ENCODE measurements around the gene ARHGEF39.

ARHGEF39 gene

DNA sequence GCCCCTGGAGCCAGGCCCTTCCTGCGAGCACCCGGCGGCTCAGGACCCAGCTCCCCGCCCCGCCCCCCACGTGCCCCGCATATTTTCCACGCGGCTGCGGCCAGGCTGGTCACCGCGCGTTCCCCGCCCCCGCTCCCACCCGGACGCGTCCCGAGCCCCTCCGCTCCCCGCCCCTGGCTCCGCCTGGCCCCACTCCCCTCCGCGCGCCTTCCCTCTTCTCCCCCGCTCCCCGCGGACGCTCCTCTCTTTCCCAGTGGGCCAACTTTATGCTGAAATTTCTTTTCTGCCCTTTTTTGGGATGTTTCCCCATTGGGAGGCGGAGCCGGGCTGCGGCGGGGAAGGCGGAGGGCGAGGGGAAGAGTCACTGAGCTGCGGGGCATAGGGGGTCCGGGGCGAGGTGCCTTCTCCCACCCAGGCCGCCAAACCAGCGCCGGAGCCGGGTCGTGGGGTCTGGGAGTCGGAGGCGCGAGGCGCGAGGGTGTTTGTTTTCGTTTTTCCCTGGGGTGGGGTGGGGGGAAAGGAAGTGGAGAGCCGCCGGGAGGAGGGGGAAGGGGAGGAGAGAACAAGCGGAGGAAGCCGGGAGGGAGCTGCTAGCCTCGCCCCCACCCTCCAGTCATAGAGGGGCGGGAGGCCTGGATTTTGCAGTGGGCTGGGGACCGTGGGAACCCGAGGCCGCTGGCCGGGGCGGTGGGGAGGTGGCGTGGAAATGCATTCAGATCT is 25.8 kb upstream of the ARHGEF39 start:
- no peak for DNase-seq

DNA sequence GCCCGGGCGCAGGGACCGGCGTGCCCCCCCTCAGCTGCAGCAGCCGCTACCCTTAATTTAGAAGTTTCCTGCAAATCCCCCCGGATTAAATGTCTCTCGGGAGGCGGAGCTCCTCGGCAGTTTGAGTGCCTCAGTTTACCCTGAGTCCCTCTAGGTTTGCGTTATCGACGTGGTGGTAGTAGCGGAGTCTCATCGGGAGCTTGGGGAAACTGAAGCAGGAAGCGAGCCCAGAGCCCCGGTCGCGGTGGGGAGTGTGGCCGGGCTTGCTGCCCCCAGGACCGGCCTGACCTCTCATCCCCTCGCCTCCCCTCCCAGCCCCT is 25.3 kb upstream of the ARHGEF39 start:
- DNase-seq, result no peak

- DNase-seq, result no peak
These were observed 24.7 kb upstream of the ARHGEF39 start, which contains the start of gene TPM2 for GRCh38 chr9:35689542-35690293. TSS of gene TPM2 (minus strand) at chr9:35689925. CDS start at chr9:35689817, 108 bp downstream.

GRCh38 chr9:35688558-35689541 is 23.9 kb upstream of the ARHGEF39 start:
- DNase-seq, result no peak

DNA sequence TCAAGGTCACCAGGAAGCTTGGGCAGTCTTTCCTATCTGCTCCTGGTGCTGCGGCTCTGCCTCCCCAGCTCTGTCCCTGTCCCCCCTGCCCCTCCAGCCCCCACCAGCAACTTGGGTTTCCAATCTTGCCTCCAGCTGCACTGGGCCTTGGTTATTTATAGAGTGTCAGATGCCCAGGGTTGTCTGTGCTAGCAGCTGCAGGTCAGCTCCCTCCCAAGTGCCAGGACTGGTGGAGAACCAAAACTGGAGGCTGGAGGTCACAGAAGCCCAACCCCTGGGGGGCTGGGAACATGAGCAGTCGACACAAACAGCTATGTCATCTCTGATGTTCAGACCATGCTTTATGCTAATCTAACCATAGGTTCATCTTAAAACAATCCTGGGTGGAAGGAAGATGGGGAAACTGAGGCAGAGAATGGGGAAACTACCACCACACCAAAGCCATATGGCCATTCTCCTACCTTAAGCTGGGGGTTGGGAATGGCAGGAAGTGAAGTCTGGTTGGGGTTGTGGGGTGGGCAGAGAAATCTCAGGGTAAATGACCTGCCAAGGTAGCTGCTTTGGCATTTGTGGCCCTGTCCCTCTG is 23.1 kb upstream of the ARHGEF39 start:
- DNase-seq, result no peak

DNA sequence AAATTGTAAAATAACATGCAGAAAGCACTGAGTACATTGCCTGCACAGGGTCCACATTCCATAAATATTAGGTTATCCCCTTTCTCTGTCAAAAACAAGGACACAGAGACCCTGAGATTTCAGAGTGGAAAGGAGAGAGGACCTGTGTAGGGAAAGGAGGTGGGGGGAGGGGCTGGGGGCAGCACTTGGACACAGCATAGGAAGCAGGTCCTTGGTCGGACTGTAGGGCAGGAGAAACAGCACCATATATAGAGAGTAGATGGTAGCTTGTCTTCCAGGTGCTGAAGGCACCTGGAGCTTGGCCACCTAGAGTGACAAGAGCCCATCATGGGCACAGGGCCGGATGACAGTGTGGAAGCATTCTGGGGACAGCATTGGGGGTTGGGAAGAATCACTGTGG is 22.3 kb upstream of the ARHGEF39 start:
- no peak for DNase-seq

- DNase-seq, result peak; percentile 70
These were observed 21.5 kb upstream of the ARHGEF39 start for GRCh38 chr9:35686222-35687203.

GRCh38 chr9:35685506-35685905 is 20.5 kb upstream of the ARHGEF39 start:
- no peak for DNase-seq

DNA sequence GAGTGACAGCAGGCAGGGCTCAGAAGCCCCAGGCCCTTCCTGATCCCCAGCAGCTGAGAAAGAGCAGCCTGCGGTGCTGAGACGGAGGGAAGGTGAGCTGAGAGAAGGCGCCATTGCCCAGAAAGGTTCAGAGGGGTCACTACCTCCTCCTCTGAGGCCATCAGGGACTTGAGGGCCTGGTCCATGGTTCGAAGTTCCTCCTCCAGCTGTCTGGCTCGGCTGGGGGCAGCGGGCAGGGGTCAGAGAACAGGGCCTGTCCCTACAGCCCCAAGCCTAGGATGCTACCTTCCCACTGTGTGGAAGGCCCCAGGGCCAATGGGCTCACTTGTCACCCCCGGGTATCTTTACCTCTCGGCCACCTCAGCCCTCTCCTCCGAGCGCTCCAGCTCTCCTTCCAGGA is 19.9 kb upstream of the ARHGEF39 start:
- DNase-seq, result no peak

DNA sequence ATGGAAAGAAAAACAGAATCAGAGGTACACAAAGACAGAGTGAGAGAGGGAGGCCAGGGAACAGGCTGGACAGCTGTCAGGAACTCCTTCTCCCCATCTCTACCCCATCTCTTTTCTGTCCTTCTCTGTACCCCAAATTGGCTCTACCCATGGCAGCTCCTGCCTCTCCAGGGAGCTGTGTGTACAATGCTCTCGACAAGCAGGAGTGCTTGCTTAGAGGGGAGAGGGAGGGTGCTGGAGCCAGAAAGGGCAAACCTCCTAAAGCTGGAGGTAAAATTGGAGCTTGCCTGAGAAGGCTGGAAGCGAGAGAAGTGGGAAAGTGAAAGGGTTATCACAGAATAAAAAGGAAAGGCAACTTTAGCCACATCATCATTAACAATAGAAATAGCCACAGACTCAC is 18.3 kb upstream of the ARHGEF39 start:
- DNase-seq, result no peak

- no peak for DNase-seq
These were observed 17.7 kb upstream of the ARHGEF39 start for GRCh38 chr9:35682520-35683315.

DNA sequence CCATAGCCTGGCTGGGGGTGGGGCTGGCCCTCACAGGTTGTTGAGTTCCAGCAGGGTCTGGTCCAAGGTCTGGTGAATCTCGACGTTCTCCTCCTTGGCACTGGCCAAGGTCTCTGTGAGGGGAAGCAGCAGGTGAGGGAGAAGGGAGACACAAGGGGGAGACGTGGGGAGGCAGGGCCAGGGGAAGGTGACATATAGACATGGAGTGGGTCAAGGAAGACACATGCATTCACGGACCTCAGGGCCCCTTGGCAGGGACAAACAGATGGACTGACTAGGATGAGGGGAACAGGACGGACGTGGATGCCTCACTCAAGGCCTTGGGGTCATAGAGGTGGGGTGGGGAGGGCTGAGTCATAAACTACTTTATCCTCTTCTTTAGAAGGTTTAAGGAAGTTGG is 17.1 kb upstream of the ARHGEF39 start:
- no peak for DNase-seq

- DNase-seq, result no peak
These were observed 16.5 kb upstream of the ARHGEF39 start for GRCh38 chr9:35681341-35682002.

DNA sequence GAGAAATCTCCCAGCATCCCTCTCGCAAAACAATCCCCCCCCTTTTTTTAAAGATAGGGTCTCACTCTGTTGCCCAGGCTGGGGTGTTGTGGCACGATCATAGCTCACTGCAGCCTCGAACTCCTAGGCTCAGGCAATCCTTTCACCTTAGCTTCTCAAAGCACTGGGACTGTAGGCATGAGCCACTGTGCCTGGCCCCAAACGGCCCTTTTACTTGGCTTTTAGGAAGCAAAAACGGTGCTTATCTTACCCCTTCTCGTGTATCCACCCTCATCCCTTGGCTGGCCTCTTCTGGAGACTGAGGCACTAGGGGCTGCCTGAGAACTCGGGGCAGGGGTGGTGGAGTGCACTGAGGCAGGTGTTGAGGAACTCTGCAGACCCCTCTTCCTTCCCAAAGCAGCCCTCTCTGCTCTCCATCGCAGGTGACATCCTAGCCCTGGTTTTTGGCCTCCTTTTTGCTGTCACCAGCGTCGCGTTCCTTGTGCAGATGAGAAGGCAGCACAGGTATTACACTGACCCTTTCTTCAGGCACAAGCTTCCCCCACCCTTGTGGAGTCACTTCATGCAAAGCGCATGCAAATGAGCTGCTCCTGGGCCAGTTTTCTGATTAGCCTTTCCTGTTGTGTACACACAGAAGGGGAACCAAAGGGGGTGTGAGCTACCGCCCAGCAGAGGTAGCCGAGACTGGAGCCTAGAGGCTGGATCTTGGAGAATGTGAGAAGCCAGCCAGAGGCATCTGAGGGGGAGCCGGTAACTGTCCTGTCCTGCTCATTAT is 15.5 kb upstream of the ARHGEF39 start:
- DNase-seq, result no peak

DNA sequence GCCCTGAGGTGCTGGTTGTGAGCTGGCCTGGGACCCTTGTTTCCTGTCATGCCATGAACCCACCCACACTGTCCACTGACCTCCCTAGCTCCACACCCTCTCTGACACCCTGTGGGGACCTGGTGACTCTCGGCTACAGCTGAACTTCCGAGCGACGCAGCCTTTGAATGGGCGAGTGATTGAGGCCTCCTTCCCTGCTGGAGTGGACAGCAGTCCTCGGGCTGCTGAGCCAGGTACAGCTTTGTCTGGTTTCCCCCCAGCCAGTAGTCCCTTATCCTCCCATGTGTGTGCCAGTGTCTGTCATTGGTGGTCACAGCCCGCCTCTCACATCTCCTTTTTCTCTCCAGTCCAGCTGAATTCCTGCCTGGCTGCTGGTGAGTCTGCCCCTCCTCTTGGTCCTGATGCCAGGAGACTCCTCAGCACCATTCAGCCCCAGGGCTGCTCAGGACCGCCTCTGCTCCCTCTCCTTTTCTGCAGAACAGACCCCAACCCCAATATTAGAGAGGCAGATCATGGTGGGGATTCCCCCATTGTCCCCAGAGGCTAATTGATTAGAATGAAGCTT is 14.9 kb upstream of the ARHGEF39 start:
- DNase-seq, result no peak

- no peak for DNase-seq
These were observed 14.1 kb upstream of the ARHGEF39 start for GRCh38 chr9:35679091-35679490.

DNA sequence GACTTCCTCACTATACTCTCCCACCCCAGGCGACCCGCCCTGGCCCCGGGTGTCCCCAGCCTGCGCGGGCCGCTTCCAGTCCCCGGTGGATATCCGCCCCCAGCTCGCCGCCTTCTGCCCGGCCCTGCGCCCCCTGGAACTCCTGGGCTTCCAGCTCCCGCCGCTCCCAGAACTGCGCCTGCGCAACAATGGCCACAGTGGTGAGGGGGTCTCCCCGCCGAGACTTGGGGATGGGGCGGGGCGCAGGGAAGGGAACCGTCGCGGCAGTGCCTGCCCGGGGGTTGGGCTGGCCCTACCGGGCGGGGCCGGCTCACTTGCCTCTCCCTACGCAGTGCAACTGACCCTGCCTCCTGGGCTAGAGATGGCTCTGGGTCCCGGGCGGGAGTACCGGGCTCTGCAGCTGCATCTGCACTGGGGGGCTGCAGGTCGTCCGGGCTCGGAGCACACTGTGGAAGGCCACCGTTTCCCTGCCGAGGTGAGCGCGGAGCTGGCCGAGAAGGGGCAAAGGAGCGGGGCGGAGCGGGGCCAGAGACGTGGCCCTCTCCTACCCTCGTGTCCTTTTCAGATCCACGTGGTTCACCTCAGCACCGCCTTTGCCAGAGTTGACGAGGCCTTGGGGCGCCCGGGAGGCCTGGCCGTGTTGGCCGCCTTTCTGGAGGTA is 10.9 kb upstream of the ARHGEF39 start:
- no peak for DNase-seq

- DNase-seq, result no peak
These were observed 10.2 kb upstream of the ARHGEF39 start for GRCh38 chr9:35675204-35675603.

DNA sequence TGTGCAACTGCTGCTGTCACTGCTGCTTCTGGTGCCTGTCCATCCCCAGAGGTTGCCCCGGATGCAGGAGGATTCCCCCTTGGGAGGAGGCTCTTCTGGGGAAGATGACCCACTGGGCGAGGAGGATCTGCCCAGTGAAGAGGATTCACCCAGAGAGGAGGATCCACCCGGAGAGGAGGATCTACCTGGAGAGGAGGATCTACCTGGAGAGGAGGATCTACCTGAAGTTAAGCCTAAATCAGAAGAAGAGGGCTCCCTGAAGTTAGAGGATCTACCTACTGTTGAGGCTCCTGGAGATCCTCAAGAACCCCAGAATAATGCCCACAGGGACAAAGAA is 9.0 kb upstream of the ARHGEF39 start:
- no peak for DNase-seq
